Stimulated activated CD4-positive, alpha-beta T cell treated with anti-CD3 and anti-CD28 coated beads, Interleukin-1b, Interleukin-23, amount 100 ng/mL, for 24 hours (primary cell): ENCODE data around the gene HSPB3.
"Not testable (repeated sequence)": the region's sequence is repeated elsewhere in the genome, so short reads cannot be mapped to it uniquely, and the experiment has no call there.

ENCODE experiments used
- DNase-seq, 4 experiments: peaks; one replicate each; pipeline ENCODE4 v3.0.0-alpha.2; 2020; ENCODE audit warnings: low read depth in 4 of 4, low spot score in 1 of 4

HSPB3 gene

GRCh38 chr5:54457094-54457862, 1.8 kb downstream of the HSPB3 start:
- DNase-seq, result no peak

- DNase-seq, result no peak
These were observed 2.7 kb downstream of the HSPB3 start for GRCh38 chr5:54458221-54458620.

- no peak for DNase-seq
These were observed 4.9 kb downstream of the HSPB3 start for GRCh38 chr5:54460181-54460919.

- DNase-seq, result no peak
These were observed 6.8 kb downstream of the HSPB3 start for GRCh38 chr5:54462281-54462680.

- no peak for DNase-seq
These were observed 8.2 kb downstream of the HSPB3 start for GRCh38 chr5:54463713-54464112.

- DNase-seq, result no peak
These were observed 14.1 kb downstream of the HSPB3 start for GRCh38 chr5:54469622-54470021.

GRCh38 chr5:54470128-54470527, 14.6 kb downstream of the HSPB3 start:
- DNase-seq, result no peak

GRCh38 chr5:54470677-54471076, 15.2 kb downstream of the HSPB3 start:
- DNase-seq, result no peak

GRCh38 chr5:54471398-54471797, 15.9 kb downstream of the HSPB3 start:
- DNase-seq, result no peak

- no peak for DNase-seq
These were observed 21.2 kb downstream of the HSPB3 start for GRCh38 chr5:54476682-54477081.

GRCh38 chr5:54477941-54478478, 22.5 kb downstream of the HSPB3 start:
- DNase-seq, result no peak

GRCh38 chr5:54480296-54480695, 24.8 kb downstream of the HSPB3 start:
- no peak for DNase-seq

GRCh38 chr5:54484219-54484894, 28.9 kb downstream of the HSPB3 start:
- DNase-seq, result no peak

GRCh38 chr5:54485659-54486058, 30.2 kb downstream of the HSPB3 start:
- DNase-seq, result not testable (repeated sequence)

- not testable (repeated sequence) for DNase-seq
These were observed 34.1 kb downstream of the HSPB3 start for GRCh38 chr5:54489648-54489979.

GRCh38 chr5:54491326-54491725, 35.8 kb downstream of the HSPB3 start:
- no peak for DNase-seq

GRCh38 chr5:54492178-54492577, 36.7 kb downstream of the HSPB3 start:
- no peak for DNase-seq

- DNase-seq, result no peak
These were observed 39.5 kb downstream of the HSPB3 start for GRCh38 chr5:54495027-54495426.
